SU-DHL-6 (cell line): ENCODE data around the gene DPP3.

Source experiments
- H2AFZ ChIP-seq: fragments of 200-600 bp; sonication (generic); 2 replicates; pipeline ENCODE4 v1.6.1; 2014; ENCODE audit warnings: low read depth, mild to moderate bottlenecking, moderate library complexity, mixed read lengths, antibody characterized with exemption, low read length; ENCODE audit not compliant: severe bottlenecking
- H3F3A ChIP-seq: fragments of 200-600 bp; shearing (Covaris generic); 2 replicates; pipeline ENCODE4 v1.6.0; 2016; ENCODE audit warnings: antibody characterized with exemption, mild to moderate bottlenecking; ENCODE audit not compliant: insufficient read depth
- H3K27ac ChIP-seq: fragments of 200-600 bp; sonication (generic); 2 replicates; pipeline ENCODE4 v1.5.1; 2016; ENCODE audit warnings: low read depth, mild to moderate bottlenecking, low read length, moderate library complexity, mixed read lengths
- H3K27me3 ChIP-seq: fragments of 200-600 bp; sonication (generic), shearing (Covaris generic); 2 replicates; pipeline ENCODE4 v1.6.0; 2014; ENCODE audit warnings: mild to moderate bottlenecking, low read length
- H3K36me3 ChIP-seq: fragments of 200-600 bp; sonication (generic); 2 replicates; pipeline ENCODE4 v1.6.1; 2014; ENCODE audit warnings: mild to moderate bottlenecking, low read length, mixed read lengths
- H3K4me2 ChIP-seq: fragments of 300-600, 200-600 bp; shearing (Covaris generic), sonication (generic); 2 replicates; pipeline ENCODE4 v1.6.0; 2014; ENCODE audit warnings: low read length, low read depth, mild to moderate bottlenecking; ENCODE audit not compliant: poor library complexity, severe bottlenecking
- H3K4me3 ChIP-seq: fragments of 200-600 bp; sonication (generic); 2 replicates; pipeline ENCODE4 v1.5.1; 2014; ENCODE audit warnings: antibody characterized with exemption, low read length, mild to moderate bottlenecking, mixed read lengths; ENCODE audit not compliant: insufficient read depth, poor library complexity, severe bottlenecking
- H3K79me2 ChIP-seq: fragments of 200-600 bp; sonication (generic); 2 replicates; pipeline ENCODE4 v1.6.1; 2014; ENCODE audit warnings: mild to moderate bottlenecking, low read length, moderate library complexity; ENCODE audit not compliant: insufficient read depth
- H3K9ac ChIP-seq: fragments of 200-600 bp; sonication (generic); 2 replicates; pipeline ENCODE4 v1.7.0; 2014; ENCODE audit warnings: mild to moderate bottlenecking, low read length
- H3K9me2 ChIP-seq: fragments of 200-600 bp; sonication (generic); replicated peaks from 2 replicates; pipeline ENCODE4 v1.6.1; 2014; ENCODE audit warnings: low read length; ENCODE audit not compliant: insufficient read depth
- H3K9me3 ChIP-seq: fragments of 200-600 bp; sonication (generic); 2 replicates; pipeline ENCODE4 v1.6.1; 2014; ENCODE audit warnings: low read length, mixed read lengths; ENCODE audit not compliant: insufficient read depth
- H4K20me1 ChIP-seq: fragments of 200-600 bp; sonication (generic); 2 replicates; pipeline ENCODE4 v1.6.1; 2014; ENCODE audit warnings: low read depth, mild to moderate bottlenecking, antibody characterized with exemption, low read length, moderate library complexity, mixed read lengths
- EZH2phosphoT487 ChIP-seq: fragments of 200-600 bp; sonication (generic), shearing (Covaris generic); conservative IDR thresholded peaks from 2 replicates; pipeline ENCODE4 v1.6.1; 2018; ENCODE audit warnings: mild to moderate bottlenecking, antibody characterized with exemption, low read length, moderate library complexity, mixed read lengths
- TF ChIP-seq, protein P1 (sequence below): fragments of 200-600 bp; sonication (generic); IDR thresholded peaks from one replicate; pipeline ENCODE4 v1.5.1; 2017; ENCODE audit warnings: antibody characterized with exemption, mild to moderate bottlenecking, low read length, moderate library complexity; ENCODE audit not compliant: insufficient read depth, poor library complexity, severe bottlenecking

Gene DPP3

DNA sequence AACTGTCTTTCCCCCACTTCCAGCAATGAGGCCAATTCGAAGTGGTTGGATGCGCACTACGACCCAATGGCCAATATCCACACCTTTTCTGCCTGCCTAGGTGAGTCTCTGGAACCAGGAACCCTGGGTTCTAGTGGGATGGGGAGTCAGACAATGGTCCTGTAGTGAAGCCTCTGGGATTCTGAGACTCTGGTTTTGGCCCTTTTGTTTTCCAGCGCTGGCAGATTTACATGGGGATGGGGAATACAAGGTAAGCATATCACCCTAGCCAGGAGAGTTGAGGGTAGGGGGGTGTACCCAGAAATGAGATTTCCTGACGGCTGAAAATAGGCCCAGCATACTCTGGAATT is 30.7 kb downstream of the DPP3 start:
- Histone ChIP-seq H3K9me3 (no peaks in the 10 kb centered on the region), H3K27me3 (no peaks in the 10 kb centered on the region), H3F3A (no peaks in the 10 kb centered on the region), H3K27ac (no peak overlapping the region), H3K4me3 (peak overlapping the region; percentile 53), H3K9ac (peak overlapping the region; percentile 27; the same call in 1 of the 2 replicates), H3K36me3 (no peaks in the 10 kb centered on the region), H3K79me2 (no peaks in the 10 kb centered on the region), H3K9me2 (no peaks in the 10 kb centered on the region), H3K4me2 (peak overlapping the region; percentile 61), H4K20me1 (no peaks in the 10 kb centered on the region), H2AFZ (no peak overlapping the region)
- TF ChIP-seq, protein P1, sequence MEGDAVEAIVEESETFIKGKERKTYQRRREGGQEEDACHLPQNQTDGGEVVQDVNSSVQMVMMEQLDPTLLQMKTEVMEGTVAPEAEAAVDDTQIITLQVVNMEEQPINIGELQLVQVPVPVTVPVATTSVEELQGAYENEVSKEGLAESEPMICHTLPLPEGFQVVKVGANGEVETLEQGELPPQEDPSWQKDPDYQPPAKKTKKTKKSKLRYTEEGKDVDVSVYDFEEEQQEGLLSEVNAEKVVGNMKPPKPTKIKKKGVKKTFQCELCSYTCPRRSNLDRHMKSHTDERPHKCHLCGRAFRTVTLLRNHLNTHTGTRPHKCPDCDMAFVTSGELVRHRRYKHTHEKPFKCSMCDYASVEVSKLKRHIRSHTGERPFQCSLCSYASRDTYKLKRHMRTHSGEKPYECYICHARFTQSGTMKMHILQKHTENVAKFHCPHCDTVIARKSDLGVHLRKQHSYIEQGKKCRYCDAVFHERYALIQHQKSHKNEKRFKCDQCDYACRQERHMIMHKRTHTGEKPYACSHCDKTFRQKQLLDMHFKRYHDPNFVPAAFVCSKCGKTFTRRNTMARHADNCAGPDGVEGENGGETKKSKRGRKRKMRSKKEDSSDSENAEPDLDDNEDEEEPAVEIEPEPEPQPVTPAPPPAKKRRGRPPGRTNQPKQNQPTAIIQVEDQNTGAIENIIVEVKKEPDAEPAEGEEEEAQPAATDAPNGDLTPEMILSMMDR = no peak
- no peak for TF ChIP-seq EZH2phosphoT487

GRCh38 chr11:66523611-66524010 is 43.4 kb downstream of the DPP3 start:
- H3K36me3 ChIP-seq = no peaks in the 10 kb centered on the region
- TF ChIP-seq EZH2phosphoT487 = no peak
- TF ChIP-seq, protein P1 = no peak
- no peak overlapping the region for H3K9ac ChIP-seq
- no peak overlapping the region for H3K4me2 ChIP-seq
- H3K9me2 ChIP-seq = no peaks in the 10 kb centered on the region
- H2AFZ ChIP-seq = no peak overlapping the region
- H3K4me3 ChIP-seq = no peak overlapping the region
- no peak overlapping the region for H3K27ac ChIP-seq
- no peaks in the 10 kb centered on the region for H3F3A ChIP-seq
- no peaks in the 10 kb centered on the region for H3K79me2 ChIP-seq
- H3K9me3 ChIP-seq = no peaks in the 10 kb centered on the region
- no peaks in the 10 kb centered on the region for H4K20me1 ChIP-seq
- H3K27me3 ChIP-seq = no peaks in the 10 kb centered on the region

DNA sequence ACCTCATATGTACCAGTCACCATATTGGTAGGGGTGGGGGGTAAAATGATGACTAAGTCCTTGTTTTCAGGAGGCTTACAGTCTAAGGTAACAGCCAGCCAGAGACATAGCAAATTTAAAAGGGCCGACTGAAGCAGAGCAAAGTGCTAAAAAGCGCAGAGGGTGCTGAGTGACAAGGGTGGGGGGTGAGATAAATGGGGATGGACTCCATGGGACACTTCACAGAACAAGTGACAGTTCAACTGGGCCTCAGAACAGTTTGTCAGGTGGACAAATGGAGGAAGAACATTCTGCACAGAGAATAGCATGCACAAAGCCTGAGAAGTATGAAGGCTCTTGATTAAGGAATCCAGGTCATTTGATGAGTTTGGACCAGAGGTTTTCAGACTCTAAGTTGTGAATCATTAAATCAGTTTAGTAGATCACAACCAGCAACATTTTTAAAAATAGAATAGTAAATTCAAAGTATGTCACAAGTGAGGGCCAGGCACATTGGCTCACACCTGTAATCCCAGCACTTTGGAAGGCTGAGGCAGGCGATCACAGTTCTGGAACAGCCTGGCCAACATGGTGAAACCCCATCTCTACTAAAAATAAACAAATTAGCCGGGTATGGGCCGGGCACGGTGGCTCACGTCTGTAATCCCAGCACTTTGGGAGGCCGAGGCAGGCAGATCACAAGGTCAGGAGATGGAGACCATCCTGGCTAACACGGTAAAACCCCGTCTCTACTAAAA is 44.2 kb downstream of the DPP3 start:
- Histone ChIP-seq H3K27ac (no peak overlapping the region), H3K27me3 (no peaks in the 10 kb centered on the region), H3F3A (no peaks in the 10 kb centered on the region), H3K9ac (no peak overlapping the region), H2AFZ (no peak overlapping the region), H3K36me3 (no peaks in the 10 kb centered on the region), H3K9me3 (no peaks in the 10 kb centered on the region), H3K9me2 (no peaks in the 10 kb centered on the region), H3K4me2 (no peak overlapping the region), H3K4me3 (no peak overlapping the region), H4K20me1 (no peaks in the 10 kb centered on the region), H3K79me2 (no peaks in the 10 kb centered on the region)
- no peak for TF ChIP-seq EZH2phosphoT487
- TF ChIP-seq, protein P1 = no peak
